NCI-H526 treated with DMSO at 0.1 percent for 48 hours (cell line): ENCODE results near the gene DOCK4.

ENCODE experiments used
- DNase-seq: peaks from one replicate; lab custom pipeline; 2025; lab: John Stamatoyannopoulos, UW

Gene DOCK4

DNA sequence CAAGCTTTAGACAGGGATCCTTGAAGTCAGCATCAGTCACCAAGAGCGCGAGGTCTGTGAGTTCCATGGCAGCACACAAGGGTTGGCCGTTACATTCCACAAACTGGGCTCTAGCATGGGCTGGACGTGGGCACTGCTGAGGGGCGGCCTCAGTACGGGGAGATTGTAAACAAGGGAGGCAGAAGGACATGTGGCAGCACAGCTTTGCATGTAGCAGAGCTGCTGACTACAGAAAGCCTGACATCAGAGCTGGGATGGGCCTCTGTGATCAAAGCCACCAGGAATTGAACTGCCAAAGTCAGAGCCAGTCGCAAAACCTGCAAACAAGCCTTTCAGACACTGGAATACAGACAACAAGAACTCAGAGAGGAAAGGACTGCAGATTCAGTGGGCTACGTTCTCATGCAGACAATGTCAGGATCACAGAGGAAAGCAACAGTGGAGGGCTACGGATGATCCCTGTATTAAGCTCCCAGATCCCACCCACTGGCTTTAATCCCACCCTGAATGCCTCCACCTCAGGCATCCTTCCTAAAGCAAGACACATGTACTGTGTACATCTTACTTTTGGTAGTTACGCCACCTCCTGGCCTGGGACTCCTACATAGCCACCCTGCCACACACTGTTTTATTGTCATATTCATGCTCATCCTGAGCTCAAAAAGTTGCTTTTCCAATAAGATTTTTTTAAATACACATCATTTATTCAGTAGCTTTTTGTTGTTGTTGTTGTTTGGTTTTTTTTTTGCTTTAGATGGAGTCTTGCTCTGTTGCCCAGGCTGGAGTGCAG lies 352.8 kb downstream of the DOCK4 start:
- DNase-seq, result no peak

DNA sequence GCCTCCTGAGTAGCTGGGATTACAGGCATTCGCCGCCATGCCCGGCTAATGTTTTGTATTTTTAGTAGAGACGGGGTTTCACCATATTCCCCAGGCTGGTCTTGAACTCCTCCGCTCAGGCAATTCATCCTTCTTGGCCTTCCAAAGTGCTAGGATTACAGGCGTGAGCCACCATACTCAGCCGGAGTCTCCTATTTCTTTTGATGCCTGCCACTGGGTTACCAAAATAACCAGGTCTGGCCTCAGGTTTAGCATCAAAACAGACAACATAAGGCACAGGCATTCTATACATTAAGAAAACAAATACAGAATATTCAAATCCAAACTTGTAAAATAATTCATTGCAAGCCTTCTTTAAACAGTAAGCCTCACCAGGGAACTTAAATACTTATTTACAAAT lies 354.1 kb downstream of the DOCK4 start:
- no peak for DNase-seq

DNA sequence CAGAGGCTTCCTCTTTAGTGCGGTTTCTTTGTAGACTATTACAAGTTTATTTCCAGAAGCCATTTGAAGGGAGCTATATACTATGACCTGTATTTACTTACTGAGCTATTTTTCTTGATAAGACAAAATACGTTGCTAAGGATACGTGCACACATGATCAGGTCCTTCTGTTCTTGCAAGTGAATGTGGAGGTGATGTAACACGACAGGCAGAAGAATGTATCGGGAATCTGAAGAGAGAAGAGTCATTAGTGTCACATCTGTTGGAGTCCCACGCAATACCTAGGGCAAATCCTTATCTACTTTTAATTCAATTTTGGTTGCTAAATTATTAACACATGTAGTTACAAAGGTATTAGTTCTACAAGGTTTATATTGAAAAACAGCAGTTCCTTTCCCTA lies 359.3 kb downstream of the DOCK4 start:
- DNase-seq, result no peak

DNA sequence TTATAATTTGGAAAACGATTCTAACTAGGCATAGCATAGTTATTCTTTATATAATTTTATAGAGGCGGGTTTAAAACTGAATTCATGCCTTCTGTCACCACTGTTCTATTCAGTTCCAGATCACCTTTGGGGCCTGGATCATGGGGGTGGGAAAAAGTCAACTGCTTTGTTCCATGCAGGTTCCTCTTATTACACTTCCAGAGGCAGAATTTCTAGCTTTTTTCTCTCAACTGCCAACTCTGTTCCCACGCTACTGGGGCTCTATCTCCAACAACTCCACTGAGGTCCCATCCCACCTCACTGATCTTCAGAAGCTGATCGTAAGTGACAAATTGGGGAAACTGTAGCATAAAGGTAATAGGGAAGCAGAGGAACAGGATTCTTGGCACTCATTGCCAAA lies 360.3 kb downstream of the DOCK4 start:
- DNase-seq, result no peak

DNA sequence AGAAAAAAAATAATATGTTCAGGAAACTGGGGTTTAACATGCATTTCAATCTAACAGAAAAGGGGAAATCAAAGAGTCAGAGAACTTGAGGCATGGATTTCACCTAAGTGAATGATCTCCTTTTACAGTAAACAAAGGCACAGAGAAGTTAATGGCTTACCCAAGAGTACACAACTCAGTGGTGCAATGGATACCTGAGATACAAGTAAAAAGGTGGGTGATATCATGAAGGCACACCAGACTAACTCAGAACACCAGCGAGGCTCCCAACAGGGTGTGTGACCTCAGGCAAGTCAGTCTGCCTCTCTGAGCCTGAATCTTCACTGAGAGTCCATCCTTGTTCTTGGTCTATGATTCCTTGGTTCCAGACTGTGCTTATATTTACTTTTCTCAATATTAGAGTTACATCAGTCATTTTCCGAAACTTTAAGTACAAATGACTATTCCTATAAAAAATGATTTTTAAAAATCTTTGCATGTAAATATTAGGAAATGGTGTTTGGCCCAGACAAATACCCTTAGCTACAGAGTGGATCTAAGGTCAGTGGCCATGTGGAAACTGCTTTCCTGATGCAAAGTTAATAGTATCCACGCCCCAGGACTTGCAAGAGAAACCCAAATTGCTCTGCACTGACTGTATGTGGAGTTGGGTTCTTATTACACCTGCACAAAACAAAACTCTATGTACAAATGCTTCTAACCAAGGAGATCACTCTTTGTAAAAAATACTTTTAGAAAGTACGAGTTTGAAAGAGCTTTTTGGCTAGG lies 361.1 kb downstream of the DOCK4 start:
- no peak for DNase-seq

DNA sequence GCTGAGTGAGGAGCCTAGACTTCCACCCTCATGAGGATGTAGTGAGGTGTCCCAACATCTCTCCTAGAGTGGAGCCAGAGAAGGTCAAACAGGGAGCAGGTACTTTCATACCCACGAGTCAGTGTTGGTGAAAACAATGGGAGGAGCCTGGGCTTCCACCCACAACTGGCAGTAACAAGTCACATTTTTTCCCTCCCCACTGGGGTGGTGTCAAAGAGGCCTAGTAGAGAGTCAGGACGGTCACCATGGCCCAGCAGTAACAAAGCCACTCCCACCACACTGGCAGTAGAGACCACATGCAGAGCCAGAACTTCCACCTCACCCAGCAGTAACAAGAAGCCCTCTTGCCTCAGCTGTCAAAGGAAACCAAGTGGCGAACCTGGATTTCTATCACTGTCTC lies 363.7 kb downstream of the DOCK4 start:
- no peak for DNase-seq

DNA sequence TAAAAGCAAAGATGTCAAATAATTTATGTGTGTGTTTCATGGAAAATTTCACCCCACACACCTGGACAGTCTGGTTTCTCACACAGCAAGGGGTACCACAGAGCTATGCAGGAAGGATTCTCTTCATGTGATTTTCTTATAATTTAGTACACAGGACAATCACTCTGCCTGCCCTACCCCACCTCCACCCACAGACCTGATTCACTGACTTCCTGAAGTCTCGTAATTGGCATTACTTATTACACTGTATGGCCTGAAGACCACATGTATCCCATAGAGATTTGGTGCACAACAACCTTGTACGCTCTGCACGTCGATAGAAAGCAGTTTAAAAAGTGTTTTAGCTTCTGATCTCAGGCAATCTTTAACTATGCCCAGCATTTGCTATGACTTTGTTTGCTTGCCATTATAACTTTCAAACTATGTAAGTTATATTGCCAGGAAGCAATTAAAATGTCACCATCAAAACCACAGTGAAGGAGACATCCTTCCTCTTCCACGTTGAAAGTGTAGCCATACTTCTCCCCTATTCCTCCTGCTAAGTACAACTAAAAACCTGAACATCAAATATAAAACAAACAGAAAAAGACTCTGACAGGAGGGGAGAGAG lies 364.5 kb downstream of the DOCK4 start:
- DNase-seq, result no peak

DNA sequence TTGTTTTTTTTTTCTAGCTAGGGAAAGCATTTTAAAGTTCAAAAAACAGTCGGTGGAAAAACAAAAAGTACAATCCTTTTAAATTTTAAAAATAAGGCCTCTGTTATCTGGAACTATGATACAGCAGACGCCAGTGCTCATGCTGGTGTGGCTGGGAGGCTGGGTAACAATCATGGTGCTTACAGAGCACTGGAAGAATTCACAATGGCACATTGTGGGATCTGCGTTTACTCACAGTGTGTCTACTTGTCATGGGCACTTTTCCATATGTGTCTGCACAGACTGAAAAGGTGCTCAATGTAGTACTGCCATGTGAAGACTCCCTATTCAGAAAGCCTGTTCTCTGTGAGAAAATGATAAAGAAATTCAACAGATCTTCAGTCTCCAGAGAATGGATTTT lies 365.7 kb downstream of the DOCK4 start:
- DNase-seq, result no peak

DNA sequence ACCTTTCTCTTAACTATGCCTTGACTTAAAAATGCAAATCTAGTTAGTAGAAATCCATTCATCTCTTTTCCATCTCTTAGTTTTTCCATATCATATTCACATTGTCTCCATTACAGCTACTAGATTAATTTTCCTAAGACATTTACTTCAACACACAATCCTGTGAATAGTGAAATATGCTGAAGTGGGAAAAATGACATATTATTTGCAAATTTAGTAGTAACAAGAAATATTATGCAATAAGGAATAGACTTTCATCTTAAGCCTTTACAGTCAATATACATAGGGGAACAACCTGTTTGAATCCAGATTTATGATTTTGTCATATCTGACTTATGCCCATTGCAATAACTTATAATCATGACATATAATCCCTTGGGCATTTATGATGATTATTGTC lies 366.9 kb downstream of the DOCK4 start:
- no peak for DNase-seq

DNA sequence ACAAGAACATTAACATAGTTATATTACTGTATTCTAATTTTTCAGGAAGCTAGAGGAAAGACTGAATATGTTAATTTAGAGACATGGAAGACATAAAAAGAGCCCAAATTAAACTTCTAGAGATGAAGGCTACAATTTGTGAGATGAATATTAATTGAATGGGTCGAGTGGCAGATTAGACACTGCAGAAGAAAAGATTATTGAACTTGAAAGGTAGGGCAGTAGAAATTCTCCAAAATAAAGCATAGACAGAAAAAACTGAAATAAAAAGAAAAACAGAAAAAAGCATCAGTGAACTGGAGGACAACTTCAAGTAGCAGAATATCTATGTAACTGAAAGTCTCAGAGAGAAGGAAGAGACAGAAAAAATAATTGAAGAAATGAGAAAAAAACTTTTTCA lies 369.6 kb downstream of the DOCK4 start:
- DNase-seq, result no peak

DNA sequence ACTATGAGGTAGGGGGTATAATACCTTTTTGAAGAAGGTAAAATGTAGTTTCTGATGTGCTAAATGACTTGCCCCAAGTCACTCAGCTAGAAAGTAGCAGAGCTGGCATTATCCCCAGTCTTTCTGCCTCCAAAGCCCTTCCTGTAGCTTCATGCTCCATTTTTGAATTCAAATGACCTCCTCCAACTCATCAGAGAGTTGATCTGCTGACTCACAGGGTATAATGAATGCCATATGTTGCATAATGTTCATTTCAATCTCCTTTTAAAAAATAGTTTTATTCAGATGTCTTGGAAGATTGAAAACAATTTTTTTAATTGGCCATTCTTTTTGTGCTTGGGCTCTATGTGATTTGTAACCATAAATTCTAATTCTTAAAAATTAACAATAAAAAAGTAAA lies 371.1 kb downstream of the DOCK4 start:
- DNase-seq, result no peak

DNA sequence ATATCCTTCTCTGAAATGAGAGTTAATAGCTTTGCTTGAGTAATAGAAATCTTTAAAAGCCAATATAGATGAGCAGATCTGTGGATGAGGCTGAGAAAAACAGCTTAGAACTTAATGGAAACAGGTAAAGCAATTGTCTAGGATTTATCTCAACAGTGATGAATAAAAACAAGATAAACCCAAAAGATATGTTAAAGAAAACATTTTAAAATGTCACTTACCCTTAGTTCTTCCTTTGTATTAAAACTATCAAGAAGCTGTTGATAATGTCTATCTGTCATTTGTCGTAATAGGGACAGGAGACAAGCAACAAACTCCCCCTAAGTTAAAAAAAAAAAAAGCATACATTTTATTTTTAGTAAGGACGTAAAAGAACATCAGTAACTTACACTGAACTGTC lies 371.8 kb downstream of the DOCK4 start:
- no peak for DNase-seq

DNA sequence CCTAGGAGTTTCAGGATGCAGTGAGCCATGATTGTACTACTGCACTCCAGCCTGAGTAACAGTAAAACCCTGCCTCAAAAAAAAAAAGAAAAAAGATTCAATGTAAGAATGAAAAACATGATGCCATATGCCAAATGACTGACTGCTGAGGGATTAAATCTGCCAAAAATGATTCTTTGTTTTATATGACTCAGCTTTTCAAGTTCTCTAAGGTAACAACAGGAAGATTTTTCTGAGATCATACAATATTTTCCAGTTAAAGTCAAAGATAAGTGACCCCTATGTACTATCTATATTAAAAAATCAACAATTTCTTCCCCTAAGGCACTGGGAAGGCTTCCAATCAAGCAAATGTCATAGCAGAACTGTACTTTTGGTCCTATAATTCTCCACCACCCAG lies 372.7 kb downstream of the DOCK4 start:
- DNase-seq, result no peak

DNA sequence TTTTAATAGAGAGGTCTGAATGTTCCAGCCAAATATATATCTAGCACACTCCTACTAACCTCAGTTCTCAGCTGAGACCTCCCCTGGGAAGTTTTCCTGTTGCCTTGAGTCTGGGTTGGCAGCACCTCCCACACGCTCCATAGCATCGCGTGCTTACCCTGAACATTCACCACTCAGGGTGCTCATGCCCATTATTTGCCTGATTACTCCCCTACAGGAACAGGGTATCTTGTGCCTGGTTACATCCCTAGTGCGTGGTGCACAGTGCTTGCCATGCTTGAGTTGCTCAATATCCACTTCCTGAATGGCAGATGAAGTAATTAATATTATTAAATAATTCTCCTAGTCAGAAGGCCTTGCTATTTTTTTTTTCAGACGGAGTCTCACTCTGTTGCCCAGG lies 374.0 kb downstream of the DOCK4 start:
- DNase-seq, result no peak

DNA sequence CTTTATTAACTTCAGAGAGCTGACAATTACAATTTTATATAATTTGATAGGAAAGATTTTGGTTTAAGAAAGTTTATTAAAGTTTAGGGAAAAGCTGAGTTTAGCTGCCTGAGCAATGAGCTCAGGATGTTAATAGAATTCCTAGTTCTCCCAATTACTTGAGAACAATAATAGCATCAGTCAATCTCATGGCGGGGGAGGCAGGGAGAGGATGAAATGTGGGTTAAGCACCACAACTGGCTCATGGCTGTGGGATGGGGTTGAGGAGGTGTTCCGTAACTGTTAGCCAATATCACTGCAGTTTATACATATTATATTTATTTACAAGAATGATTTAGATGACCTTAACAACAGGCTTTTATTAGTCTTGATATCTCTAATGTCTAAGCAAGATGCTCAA lies 377.0 kb downstream of the DOCK4 start:
- DNase-seq, result no peak

DNA sequence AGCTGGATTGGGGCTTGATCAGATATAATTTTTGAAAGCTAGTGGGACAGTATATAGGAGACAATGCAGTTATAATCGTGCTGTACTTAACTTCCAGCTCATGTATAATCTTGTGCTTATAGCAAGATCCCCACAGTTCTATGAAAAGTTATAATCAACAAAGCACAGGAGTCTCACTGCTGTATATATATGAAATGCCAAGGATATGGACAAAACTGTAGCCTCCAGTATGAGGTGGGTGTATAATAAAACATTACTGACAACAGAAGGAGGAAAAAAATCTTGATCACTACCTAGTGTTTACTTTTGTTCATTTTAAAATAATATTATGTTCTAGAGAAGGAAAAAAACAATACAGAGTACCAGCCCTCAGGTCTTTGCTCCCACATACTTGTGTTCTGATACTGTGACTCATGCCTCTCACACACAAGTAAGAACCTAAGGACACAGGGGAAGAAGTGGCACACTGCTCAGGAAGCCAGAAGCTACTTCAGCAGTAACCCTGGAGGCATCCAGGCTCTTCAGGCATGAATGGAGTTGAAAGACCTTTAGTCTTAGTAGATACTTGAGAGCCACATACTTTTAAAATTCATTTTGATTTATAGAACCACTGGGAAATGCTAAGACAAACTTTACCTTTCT lies 378.2 kb downstream of the DOCK4 start:
- DNase-seq, result no peak

DNA sequence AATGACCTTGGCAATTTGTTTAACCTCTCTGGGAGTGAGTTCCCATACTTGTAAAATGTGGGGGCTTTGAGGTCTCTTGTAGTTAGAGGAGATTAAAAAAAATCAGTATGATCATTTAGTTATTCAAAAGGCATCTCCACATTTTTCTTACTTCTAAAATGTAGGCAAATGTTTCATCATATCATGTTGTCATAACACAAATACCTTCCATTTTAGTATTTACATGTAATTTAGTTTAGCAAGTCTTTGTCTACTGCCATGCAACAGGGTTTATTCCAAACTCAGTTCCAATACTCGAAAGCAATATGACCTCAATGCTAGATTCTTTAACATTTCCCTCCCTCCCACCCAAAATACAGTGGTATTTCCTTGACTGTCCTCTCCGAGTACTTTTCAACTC lies 381.2 kb downstream of the DOCK4 start:
- DNase-seq, result no peak

DNA sequence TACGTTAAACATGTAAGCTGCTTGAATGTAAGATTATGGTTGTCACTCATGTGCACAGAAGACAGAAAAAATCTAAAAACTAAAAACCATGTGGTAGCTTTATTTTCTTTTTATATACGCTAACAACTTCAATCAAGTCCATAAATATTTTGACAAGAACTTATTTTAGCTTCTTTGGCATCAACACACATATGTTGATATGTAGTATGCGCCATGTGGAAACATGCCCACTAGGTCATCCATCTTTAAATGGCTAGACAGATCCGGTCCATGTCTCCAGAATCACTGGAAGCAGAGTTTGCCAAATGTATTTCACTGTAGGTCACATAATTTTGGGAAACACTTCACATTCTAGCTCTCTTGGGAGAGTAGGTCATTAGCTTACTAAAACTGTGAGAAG lies 382.4 kb downstream of the DOCK4 start:
- no peak for DNase-seq

DNA sequence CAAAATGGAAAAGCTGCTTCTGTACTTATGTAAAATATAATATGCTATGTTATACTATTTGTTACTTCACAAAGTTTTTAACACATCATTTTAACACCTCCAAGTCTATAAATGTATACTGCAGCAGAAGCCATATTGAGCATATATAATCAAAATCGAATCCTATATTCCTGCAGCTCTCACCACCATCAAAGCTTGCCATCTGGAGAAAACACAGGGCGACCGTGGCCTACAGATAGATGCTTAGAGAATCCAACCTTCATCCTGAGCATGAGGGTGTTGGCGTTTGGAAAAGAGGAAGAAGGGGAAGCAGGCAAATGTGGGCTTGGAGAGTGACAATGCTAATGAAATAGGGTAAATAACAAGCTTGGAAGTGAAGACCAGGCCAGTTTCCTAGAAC lies 385.2 kb downstream of the DOCK4 start:
- DNase-seq, result no peak

DNA sequence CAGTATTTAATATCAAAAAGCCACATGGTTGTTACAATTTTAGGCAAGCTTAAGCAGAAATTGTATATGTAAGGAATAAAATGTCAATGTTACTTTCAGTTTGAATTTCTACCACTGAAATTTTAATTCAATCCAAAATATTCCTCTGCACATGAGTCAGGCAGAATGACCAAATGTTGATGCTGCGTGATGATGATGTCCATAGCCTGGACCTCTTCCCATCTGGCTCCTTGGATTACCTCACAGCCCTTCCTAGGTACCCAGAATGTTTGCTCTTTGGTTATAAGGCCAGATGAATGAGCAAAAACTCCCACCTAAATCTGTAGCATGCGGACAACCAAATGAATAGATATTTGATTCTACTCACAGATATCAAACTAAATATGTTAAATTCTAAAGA lies 385.6 kb downstream of the DOCK4 start:
- DNase-seq, result no peak

DNA sequence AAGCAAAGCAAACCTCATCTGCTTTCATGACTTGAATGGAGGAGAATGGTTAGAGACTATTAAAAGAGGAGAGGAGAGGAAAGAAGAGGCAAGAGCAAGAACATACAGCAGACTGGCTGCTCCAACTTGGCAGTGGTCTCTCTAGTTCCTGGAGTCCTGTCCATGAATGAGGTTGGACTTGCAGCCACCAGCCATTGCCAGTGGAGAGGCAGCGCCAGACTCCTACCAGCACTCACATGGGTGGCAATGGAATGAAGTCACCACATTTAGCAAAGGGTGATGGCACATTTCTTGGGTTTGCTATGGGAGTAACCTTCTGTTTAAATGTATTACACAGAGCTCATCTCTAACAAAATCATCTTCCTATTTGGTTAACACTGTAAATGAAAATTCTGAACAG lies 386.1 kb downstream of the DOCK4 start:
- no peak for DNase-seq

DNA sequence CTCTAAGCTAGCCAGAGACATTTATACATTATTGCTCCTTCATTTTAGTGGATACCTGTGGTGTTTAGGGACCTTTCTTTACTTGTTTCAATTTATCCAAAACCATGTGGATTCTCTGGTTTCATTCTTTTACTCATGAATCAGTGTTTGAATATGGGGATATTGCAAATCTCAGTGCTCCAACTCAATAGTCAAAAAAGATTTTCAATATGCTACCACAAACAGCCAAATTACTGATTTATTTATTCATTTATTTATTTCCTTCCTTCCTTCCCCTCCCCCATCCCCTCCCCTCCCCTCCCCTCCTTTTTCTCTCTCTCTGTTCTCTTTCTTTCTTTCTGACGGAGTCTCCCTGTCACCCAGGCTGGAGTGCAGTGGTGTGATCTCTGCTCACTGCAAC lies 390.8 kb downstream of the DOCK4 start:
- no peak for DNase-seq

DNA sequence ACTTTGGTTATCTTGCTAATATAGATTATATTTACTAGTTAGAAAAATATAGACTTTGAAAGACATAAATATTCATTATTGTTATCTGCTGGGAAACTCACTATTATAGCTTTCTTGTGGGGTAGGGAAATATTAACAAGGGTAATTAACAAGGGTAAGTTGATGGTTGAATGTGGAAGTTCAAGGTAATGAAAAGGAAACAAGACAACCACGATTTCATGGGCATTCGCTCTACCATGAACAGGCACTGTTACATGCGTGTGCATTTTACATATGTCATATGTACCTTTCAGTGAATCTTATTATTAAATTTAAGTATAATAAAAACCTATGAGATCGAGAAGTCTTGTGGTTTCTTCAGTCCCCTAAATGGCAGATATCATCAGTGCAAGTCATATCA lies 392.9 kb downstream of the DOCK4 start:
- no peak for DNase-seq
